Measurements from ENCODE around the gene RABGGTB.

The RABGGTB gene

GRCh38 chr1:75836528-75837100 lies 50.6 kb downstream of the RABGGTB start:
- peak; percentile 7 for DNase-seq (ENCODE audit: low read depth)
- H3K4me3 ChIP-seq (ENCODE audit: low read depth, low read length), result no peak overlapping the region
- TF ChIP-seq POLR2A (IDR thresholded peaks at IDR 0.05; ENCODE audit: extremely low read depth, insufficient read length), result no peak
- no peak for TF ChIP-seq MAX (IDR thresholded peaks at IDR 0.05; ENCODE audit: low read depth, low read length)
- TF ChIP-seq MYC (IDR thresholded peaks at IDR 0.05; ENCODE audit: low read depth, low read length), result no peak
- TF ChIP-seq CTCF (IDR thresholded peaks at IDR 0.05; ENCODE audit: low read depth, low read length), result no peak

GRCh38 chr1:75838079-75838478 lies 52.0 kb downstream of the RABGGTB start:
- DNase-seq (ENCODE audit: low read depth), result no peak
- no peak overlapping the region for H3K4me3 ChIP-seq (ENCODE audit: low read depth, low read length)
- TF ChIP-seq POLR2A (IDR thresholded peaks at IDR 0.05; ENCODE audit: extremely low read depth, insufficient read length) (no peak), MYC (IDR thresholded peaks at IDR 0.05; ENCODE audit: low read depth, low read length) (no peak), MAX (IDR thresholded peaks at IDR 0.05; ENCODE audit: low read depth, low read length) (no peak), CTCF (IDR thresholded peaks at IDR 0.05; ENCODE audit: low read depth, low read length) (no peak)

- DNase-seq (ENCODE audit: low read depth), result no peak
- no peak for TF ChIP-seq CTCF (IDR thresholded peaks at IDR 0.05; ENCODE audit: low read depth, low read length)
- TF ChIP-seq MYC (IDR thresholded peaks at IDR 0.05; ENCODE audit: low read depth, low read length), result no peak
- TF ChIP-seq POLR2A (IDR thresholded peaks at IDR 0.05; ENCODE audit: extremely low read depth, insufficient read length), result no peak
- no peak for TF ChIP-seq MAX (IDR thresholded peaks at IDR 0.05; ENCODE audit: low read depth, low read length)
- no peak overlapping the region for H3K4me3 ChIP-seq (ENCODE audit: low read depth, low read length)
These were observed 55.4 kb downstream of the RABGGTB start for GRCh38 chr1:75841421-75841820.

All from NB4 (cell line).